Measurements from ENCODE around the gene MEF2D. TPM values are rescaled to one million over a fixed set of nuclear protein-coding genes. Genes with fewer than 3 reads are reported as not detected.

Gene MEF2D
- total RNA-seq, 1 experiment from 2014 or later, result 33.5 TPM

GRCh38 chr1:156479093-156480015, 21.2 kb downstream of the MEF2D start:
- POLR2A ChIA-PET (ENCODE audit: unreplicated experiment), result no interaction called here
- Histone ChIP-seq H3K79me2 (ENCODE audit: low read depth) (peaks cover 10% of the 10 kb centered on the region; the same call in 1 of the 2 replicates), H3K9me3 (ENCODE audit: insufficient read depth, low read depth) (no peaks in the 10 kb centered on the region), H3K4me2 (no peak overlapping the region), H3K27ac (no peak overlapping the region), H4K20me1 (ENCODE audit: insufficient read depth) (peaks cover 13% of the 10 kb centered on the region), H3K4me1 (replicated peaks; ENCODE audit: insufficient read depth) (peaks cover 6% of the 10 kb centered on the region), H3K9me2 (ENCODE audit: insufficient read depth) (no peaks in the 10 kb centered on the region), H3K4me3 (no peak overlapping the region), H3K27me3 (ENCODE audit: insufficient read depth, low read depth) (no peaks in the 10 kb centered on the region), H3F3A (ENCODE audit: insufficient read depth, low read depth) (peaks cover 3% of the 10 kb centered on the region; the same call in 1 of the 2 replicates), H3K36me3 (ENCODE audit: low read depth) (peaks cover 24% of the 10 kb centered on the region; the same call in 1 of the 2 replicates), H2AFZ (no peak overlapping the region)
- CTCF ChIA-PET, result no interaction called here
- TF ChIP-seq EZH2 (IDR thresholded peaks at IDR 0.05; ENCODE audit: low read depth) (no peak), CTCF (conservative IDR thresholded peaks at IDR 0.05) (no peak)
- no TSS peak for BruUV-seq (replicated peaks)
- peak in 1 of 2 experiments; percentile 19 for DNase-seq
- intact Hi-C loops (cut with micrococcal nuclease; ENCODE audit: unreplicated experiment), result no loop called here

DNA sequence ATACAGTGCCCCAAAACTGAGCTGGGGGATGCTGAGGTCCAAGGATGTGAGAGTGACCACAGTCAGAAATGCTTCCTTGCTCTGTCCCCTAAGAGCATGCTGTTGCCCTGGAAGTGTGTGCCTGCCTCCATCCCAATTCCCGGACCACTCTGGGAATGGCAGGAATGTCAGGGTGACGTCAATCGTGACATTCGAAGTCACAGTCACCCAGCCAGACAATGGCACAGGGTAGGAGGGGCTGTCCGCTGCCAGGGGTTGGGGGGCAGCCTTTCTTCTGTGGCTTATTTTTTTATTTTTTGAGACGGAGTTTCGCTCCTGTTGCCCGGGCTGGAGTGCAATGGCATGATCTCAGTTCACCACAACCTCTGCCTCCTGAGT, 22.3 kb downstream of the MEF2D start:
- H3K9me2 ChIP-seq (ENCODE audit: insufficient read depth), result no peaks in the 10 kb centered on the region
- no peak overlapping the region for H3K4me2 ChIP-seq
- POLR2A ChIA-PET (ENCODE audit: unreplicated experiment), result no interaction called here
- peaks cover 14% of the 10 kb centered on the region for H3F3A ChIP-seq (ENCODE audit: insufficient read depth, low read depth)
- no peaks in the 10 kb centered on the region for H3K9me3 ChIP-seq (ENCODE audit: insufficient read depth, low read depth)
- DNase-seq, result peak in 1 of 2 experiments; percentile 25
- BruUV-seq (replicated peaks), result no TSS peak
- H2AFZ ChIP-seq, result no peak overlapping the region
- H3K27ac ChIP-seq, result no peak overlapping the region
- intact Hi-C loops (cut with micrococcal nuclease; ENCODE audit: unreplicated experiment), result no loop called here
- peaks cover 17% of the 10 kb centered on the region for H3K4me1 ChIP-seq (replicated peaks; ENCODE audit: insufficient read depth)
- H3K79me2 ChIP-seq (ENCODE audit: low read depth), result 0 out of 2 replicates have a peak, but pooled peaks cover 3% of the 10 kb centered on the region
- peaks cover 3% of the 10 kb centered on the region; the same call in 1 of the 2 replicates for H4K20me1 ChIP-seq (ENCODE audit: insufficient read depth)
- CTCF ChIA-PET, result no interaction called here
- no peak for TF ChIP-seq EZH2 (IDR thresholded peaks at IDR 0.05; ENCODE audit: low read depth)
- TF ChIP-seq CTCF (conservative IDR thresholded peaks at IDR 0.05), result no peak
- no peaks in the 10 kb centered on the region for H3K27me3 ChIP-seq (ENCODE audit: insufficient read depth, low read depth)
- H3K36me3 ChIP-seq (ENCODE audit: low read depth), result peaks cover 31% of the 10 kb centered on the region; the same call in 1 of the 2 replicates
- H3K4me3 ChIP-seq, result no peak overlapping the region

- Histone ChIP-seq H3K36me3 (ENCODE audit: low read depth) (peaks cover 31% of the 10 kb centered on the region; the same call in 1 of the 2 replicates), H3K4me2 (no peak overlapping the region), H3K4me1 (replicated peaks; ENCODE audit: insufficient read depth) (peaks cover 22% of the 10 kb centered on the region), H3K9me2 (ENCODE audit: insufficient read depth) (no peaks in the 10 kb centered on the region), H3K9me3 (ENCODE audit: insufficient read depth, low read depth) (no peaks in the 10 kb centered on the region), H4K20me1 (ENCODE audit: insufficient read depth) (no peaks in the 10 kb centered on the region; the same call in 1 of the 2 replicates), H3K27me3 (ENCODE audit: insufficient read depth, low read depth) (no peaks in the 10 kb centered on the region), H2AFZ (no peak overlapping the region), H3F3A (ENCODE audit: insufficient read depth, low read depth) (peaks cover 19% of the 10 kb centered on the region), H3K4me3 (no peak overlapping the region), H3K79me2 (ENCODE audit: low read depth) (no peaks in the 10 kb centered on the region), H3K27ac (no peak overlapping the region)
- intact Hi-C loops (cut with micrococcal nuclease; ENCODE audit: unreplicated experiment), result no loop called here
- ChIA-PET POLR2A (ENCODE audit: unreplicated experiment) (no interaction called here), CTCF (no interaction called here)
- no TSS peak for BruUV-seq (replicated peaks)
- peak in 1 of 2 experiments; percentile 27 for DNase-seq
- TF ChIP-seq CTCF (conservative IDR thresholded peaks at IDR 0.05) (no peak), EZH2 (IDR thresholded peaks at IDR 0.05; ENCODE audit: low read depth) (no peak)
These were observed 22.9 kb downstream of the MEF2D start for GRCh38 chr1:156477526-156478249.
